Activated CD4-positive, alpha-beta memory T cell treated with anti-CD3 and anti-CD28 coated beads for 36 hours (primary cell): ENCODE data around the gene UBE2D4. TPM values are rescaled to one million over a fixed set of nuclear protein-coding genes. Genes with fewer than 3 reads are reported as not detected.
A peak's percentile ranks its signal among the peaks of the same experiment; 100 is the strongest.
"Not testable (repeated sequence)": the region's sequence is repeated elsewhere in the genome, so short reads cannot be mapped to it uniquely, and the experiment has no call there.

Experiments used
- CTCF ChIA-PET: fragments of 350-600 bp; sonication (Branson Sonifier 250); formaldehyde crosslinking; loops from one replicate; lab custom pipeline; 2021; ENCODE audit warnings: antibody characterized with exemption, inconsistent platforms; lab: Charles Lee
- POLR2A ChIA-PET: fragments of 350-600 bp; sonication (Branson Sonifier 250); formaldehyde crosslinking; loops from one replicate; lab custom pipeline; 2021; ENCODE audit warnings: antibody characterized with exemption; lab: Charles Lee
- DNase-seq: peaks from one replicate; pipeline ENCODE4 v3.0.0-alpha.2; 2020
- H3K27ac Mint-ChIP-seq: one replicate; pipeline ENCODE4 v1.8.0; 2021; ENCODE audit warnings: mixed read lengths
- H3K27me3 Mint-ChIP-seq: one replicate; pipeline ENCODE4 v1.8.0; 2021; ENCODE audit warnings: mixed read lengths
- H3K36me3 Mint-ChIP-seq: one replicate; pipeline ENCODE4 v1.8.0; 2021; ENCODE audit warnings: mixed read lengths
- H3K4me1 Mint-ChIP-seq: one replicate; pipeline ENCODE4 v1.8.0; 2021; ENCODE audit warnings: low read depth, mixed read lengths
- H3K4me3 Mint-ChIP-seq: one replicate; pipeline ENCODE4 v1.8.0; 2021; ENCODE audit warnings: mild to moderate bottlenecking, mixed read lengths
- H3K9me3 Mint-ChIP-seq: one replicate; pipeline ENCODE4 v1.8.0; 2021; ENCODE audit warnings: mixed read lengths
- intact Hi-C: fragments of 100-400 bp; cut with micrococcal nuclease; formaldehyde crosslinking; loops from one replicate; pipeline ENCODE4 v1.15.1; 2023
- total RNA-seq, 2 experiments: library from RNA; stranded (reverse); gene quantifications; one replicate each; pipeline ENCODE4 v1.2.3, GENCODE V29; 2021

The UBE2D4 gene
- total RNA-seq, 2 experiments from 2014 or later, result 11.3 to 11.8 TPM

GRCh38 chr7:43891069-43891955, 34.9 kb upstream of the UBE2D4 start:
- Mint-ChIP-seq H3K27me3 (no peaks in the 10 kb centered on the region), H3K4me1 (peaks cover 44% of the 10 kb centered on the region), H3K4me3 (no peak overlapping the region), H3K36me3 (peaks cover 8% of the 10 kb centered on the region), H3K9me3 (no peaks in the 10 kb centered on the region), H3K27ac (no peak overlapping the region)
- DNase-seq, result no peak
- intact Hi-C loops, result no loop called here
- POLR2A ChIA-PET, result interaction anchor here (1.4 kb wide), 1 partner anchor 13 kb away, joined by 4 read pairs; no protein-coding TSS in a partner anchor
- CTCF ChIA-PET, result no interaction called here

GRCh38 chr7:43895847-43896415, 30.3 kb upstream of the UBE2D4 start:
- H3K27me3 Mint-ChIP-seq, result no peaks in the 10 kb centered on the region
- no peak for DNase-seq
- POLR2A ChIA-PET, result no interaction called here

GRCh38 chr7:43898571-43898970, 27.7 kb upstream of the UBE2D4 start:
- H3K4me1 Mint-ChIP-seq, result peaks cover 22% of the 10 kb centered on the region

More at GRCh38 chr7:43895847-43896415, 30.3 kb upstream of the UBE2D4 start:
- Mint-ChIP-seq H3K9me3 (no peaks in the 10 kb centered on the region), H3K4me3 (no peak overlapping the region), H3K4me1 (peaks cover 24% of the 10 kb centered on the region), H3K36me3 (peaks cover 8% of the 10 kb centered on the region), H3K27ac (no peak overlapping the region)
- CTCF ChIA-PET, result no interaction called here
- intact Hi-C loops, result no loop called here

GRCh38 chr7:43902542-43903054, 23.6 kb upstream of the UBE2D4 start:
- Mint-ChIP-seq H3K27me3 (no peaks in the 10 kb centered on the region), H3K9me3 (no peaks in the 10 kb centered on the region), H3K36me3 (no peaks in the 10 kb centered on the region), H3K4me3 (no peak overlapping the region), H3K27ac (no peak overlapping the region), H3K4me1 (peaks cover 37% of the 10 kb centered on the region)
- CTCF ChIA-PET, result no interaction called here
- intact Hi-C loops, result no loop called here
- no peak for DNase-seq
- POLR2A ChIA-PET, result no interaction called here

More at GRCh38 chr7:43898571-43898970, 27.7 kb upstream of the UBE2D4 start:
- H3K27ac Mint-ChIP-seq, H3K36me3 Mint-ChIP-seq, intact Hi-C loops, POLR2A ChIA-PET, DNase-seq, H3K27me3 Mint-ChIP-seq, H3K9me3 Mint-ChIP-seq, CTCF ChIA-PET, H3K4me3 Mint-ChIP-seq: not testable (repeated sequence)

GRCh38 chr7:43904533-43905208, 21.6 kb upstream of the UBE2D4 start:
- Mint-ChIP-seq H3K27me3 (no peaks in the 10 kb centered on the region), H3K36me3 (no peaks in the 10 kb centered on the region), H3K27ac (no peak overlapping the region), H3K4me3 (peak overlapping the region; percentile 32), H3K9me3 (no peaks in the 10 kb centered on the region), H3K4me1 (peaks cover 37% of the 10 kb centered on the region)
- ChIA-PET CTCF (interaction anchor here (1.0 to 1.5 kb wide), 4 partner anchors 14 to 66 kb away, joined by 3 to 6 read pairs (median 4); partner anchors contain the start of gene UBE2D4), POLR2A (interaction anchor here (0.6 to 1.2 kb wide), 3 partner anchors 11 to 115 kb away, joined by 3 to 4 read pairs (median 3); no protein-coding TSS in a partner anchor)
- DNase-seq, result no peak
- intact Hi-C loops, result loop anchor here (5.0 kb wide), 1 partner anchor 32 kb away; no protein-coding TSS in a partner anchor

GRCh38 chr7:43905209-43905946, 20.9 kb upstream of the UBE2D4 start:
- DNase-seq, result no peak
- ChIA-PET POLR2A (interaction anchor here (0.6 kb wide), 1 partner anchor 114 kb away, joined by 3 read pairs; no protein-coding TSS in a partner anchor), CTCF (interaction anchor here (1.1 to 1.5 kb wide), 2 partner anchors 14 to 21 kb away, joined by 3 to 6 read pairs; partner anchors contain the start of gene UBE2D4)
- Mint-ChIP-seq H3K27me3 (no peaks in the 10 kb centered on the region), H3K4me1 (peaks cover 37% of the 10 kb centered on the region), H3K9me3 (no peaks in the 10 kb centered on the region), H3K27ac (peak overlapping the region; percentile 80), H3K36me3 (no peaks in the 10 kb centered on the region), H3K4me3 (peak overlapping the region; percentile 90)
- intact Hi-C loops, result loop anchor here (5.0 kb wide), 1 partner anchor 33 kb away; no protein-coding TSS in a partner anchor

- intact Hi-C loops, result loop anchor here (1.0 to 5.0 kb wide), 2 partner anchors 20 to 34 kb away; partner anchors contain the start of gene UBE2D4
- Mint-ChIP-seq H3K27me3 (no peaks in the 10 kb centered on the region), H3K9me3 (no peaks in the 10 kb centered on the region), H3K4me3 (peak overlapping the region; percentile 90), H3K4me1 (peaks cover 37% of the 10 kb centered on the region), H3K27ac (peak overlapping the region; percentile 80), H3K36me3 (no peaks in the 10 kb centered on the region)
- peak; percentile 37 for DNase-seq
- ChIA-PET POLR2A (no interaction called here), CTCF (interaction anchor here (1.1 kb wide), 1 partner anchor 13 kb away, joined by 3 read pairs; no protein-coding TSS in a partner anchor)
Observed at GRCh38 chr7:43905956-43906330, 20.3 kb upstream of the UBE2D4 start.

- DNase-seq, result peak; percentile 61
- no peaks in the 10 kb centered on the region for H3K9me3 Mint-ChIP-seq
- H3K4me3 Mint-ChIP-seq, result peak within 1 kb of the TSS; percentile 90
- no peaks in the 10 kb centered on the region for H3K27me3 Mint-ChIP-seq
- no peaks in the 10 kb centered on the region for H3K36me3 Mint-ChIP-seq
- ChIA-PET CTCF (no interaction called here), POLR2A (interaction anchor here (0.6 kb wide), 1 partner anchor 18 kb away, joined by 3 read pairs; no protein-coding TSS in a partner anchor)
- intact Hi-C loops, result loop anchor here (1.0 to 5.0 kb wide), 2 partner anchors 20 to 34 kb away; partner anchors contain the start of gene UBE2D4
- H3K27ac Mint-ChIP-seq, result peak within 1 kb of the TSS; percentile 80
- H3K4me1 Mint-ChIP-seq, result peaks cover 37% of the 10 kb centered on the region
Observed at GRCh38 chr7:43906331-43907010, 19.8 kb upstream of the UBE2D4 start, which contains the start of gene URGCP. TSS of gene URGCP (minus strand) at chr7:43906596. CDS start at chr7:43906575, 21 bp downstream.

GRCh38 chr7:43914795-43915194, 11.4 kb upstream of the UBE2D4 start:
- H3K36me3 Mint-ChIP-seq, result peaks cover 7% of the 10 kb centered on the region
- no peak overlapping the region for H3K4me3 Mint-ChIP-seq
- ChIA-PET POLR2A (no interaction called here), CTCF (no interaction called here)
- no peaks in the 10 kb centered on the region for H3K9me3 Mint-ChIP-seq
- no peaks in the 10 kb centered on the region for H3K27me3 Mint-ChIP-seq
- no peaks in the 10 kb centered on the region for H3K4me1 Mint-ChIP-seq
- intact Hi-C loops, result no loop called here
- DNase-seq, result no peak
- H3K27ac Mint-ChIP-seq, result no peak overlapping the region

- Mint-ChIP-seq H3K9me3 (no peaks in the 10 kb centered on the region), H3K27ac (no peak overlapping the region), H3K36me3 (peaks cover 7% of the 10 kb centered on the region), H3K27me3 (no peaks in the 10 kb centered on the region), H3K4me1 (no peaks in the 10 kb centered on the region), H3K4me3 (no peak overlapping the region)
- ChIA-PET POLR2A (no interaction called here), CTCF (no interaction called here)
- DNase-seq, result no peak
- intact Hi-C loops, result no loop called here
Observed at GRCh38 chr7:43915907-43916306, 10.3 kb upstream of the UBE2D4 start.
